NCI-H510A (cell line): Measurements from ENCODE around the gene PDE4D.
"Not testable (repeated sequence)": the region's sequence is repeated elsewhere in the genome, so short reads cannot be mapped to it uniquely, and the experiment has no call there.

Experiments
- DNase-seq: peaks from one replicate; lab custom pipeline; 2025; lab: John Stamatoyannopoulos, UW

Gene PDE4D

DNA sequence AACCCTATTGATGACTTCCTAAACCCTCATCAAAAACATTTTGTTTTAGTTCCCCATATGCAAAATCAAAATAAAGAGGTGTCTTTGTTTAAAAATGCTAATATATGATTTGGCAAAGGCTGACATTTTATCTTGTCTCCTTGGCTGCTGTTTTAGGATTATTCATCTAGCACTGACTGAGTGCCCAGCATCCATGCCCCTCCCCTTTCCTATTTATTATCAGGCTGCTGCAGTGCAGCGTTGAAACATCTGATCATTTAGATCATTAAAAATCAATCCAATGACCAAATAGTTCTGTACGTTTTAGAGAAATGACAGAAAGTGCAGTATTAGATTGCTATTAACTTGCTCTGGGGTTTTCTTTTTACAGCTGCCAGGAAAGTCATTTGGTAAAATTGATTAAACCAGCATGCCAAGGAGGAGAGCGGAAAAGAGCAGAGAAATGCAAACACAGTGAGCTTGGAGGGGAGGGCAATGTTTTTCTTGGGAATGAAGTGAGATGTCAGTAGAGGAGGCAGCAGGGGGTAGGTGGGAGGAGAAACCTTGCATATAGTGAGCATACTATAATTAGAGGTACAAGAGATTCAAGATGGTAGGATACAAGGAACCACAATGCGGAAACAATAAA lies 286.3 kb downstream of the PDE4D start:
- no peak for DNase-seq

DNA sequence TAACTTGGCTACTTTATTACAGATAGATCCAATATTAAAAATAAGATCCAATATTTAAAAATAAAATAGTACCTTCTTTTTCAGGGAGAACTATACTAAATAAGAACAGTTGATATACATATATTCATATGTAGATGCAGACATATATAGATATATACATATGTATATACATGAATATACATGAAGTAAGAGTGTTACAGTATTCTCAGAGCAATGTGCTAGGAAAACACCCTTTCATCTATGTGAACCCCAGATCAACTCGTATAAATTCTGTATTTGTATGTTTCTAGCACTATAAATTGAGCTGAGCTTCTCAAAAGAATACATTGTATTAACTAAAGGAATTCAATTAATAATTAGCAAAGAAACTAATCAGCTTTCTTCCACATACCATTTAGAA lies 287.6 kb downstream of the PDE4D start:
- no peak for DNase-seq

DNA sequence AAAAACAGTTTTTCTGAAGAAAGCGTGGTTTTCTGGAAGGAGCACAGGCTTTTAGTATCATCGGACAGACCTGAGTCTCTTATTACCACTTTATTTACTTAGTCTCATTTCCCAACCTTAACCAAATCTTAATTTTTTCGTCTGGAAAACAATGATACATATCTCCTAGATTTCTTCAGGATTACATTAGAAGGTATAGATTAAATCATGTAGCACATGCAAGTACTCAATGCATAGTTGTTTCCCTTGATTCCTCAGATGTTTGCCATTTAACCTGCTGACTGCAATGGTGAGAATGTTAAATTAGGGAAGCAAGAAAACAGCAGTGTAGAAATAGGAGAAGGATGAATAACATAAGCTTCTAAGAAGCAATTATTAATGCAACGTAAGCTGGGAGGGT lies 289.4 kb downstream of the PDE4D start:
- no peak for DNase-seq

DNA sequence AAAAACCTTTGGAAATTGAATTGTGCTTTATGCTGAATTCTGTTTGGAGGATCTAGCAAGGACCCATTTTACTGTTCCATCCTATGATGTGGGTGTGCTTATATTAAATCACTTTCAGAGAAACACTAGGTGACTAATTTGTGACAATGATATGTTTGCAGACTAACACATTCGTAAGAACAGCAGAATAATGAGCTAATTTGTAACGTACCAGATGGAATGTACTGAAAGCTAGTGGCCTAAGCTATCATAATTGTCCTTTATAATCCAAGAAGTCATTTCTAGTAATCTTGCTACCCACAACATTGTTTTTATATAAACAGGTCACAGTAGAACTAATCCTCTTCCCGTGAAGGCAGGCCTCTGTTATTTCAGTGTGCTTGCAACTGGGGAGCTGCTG lies 292.5 kb downstream of the PDE4D start:
- no peak for DNase-seq

DNA sequence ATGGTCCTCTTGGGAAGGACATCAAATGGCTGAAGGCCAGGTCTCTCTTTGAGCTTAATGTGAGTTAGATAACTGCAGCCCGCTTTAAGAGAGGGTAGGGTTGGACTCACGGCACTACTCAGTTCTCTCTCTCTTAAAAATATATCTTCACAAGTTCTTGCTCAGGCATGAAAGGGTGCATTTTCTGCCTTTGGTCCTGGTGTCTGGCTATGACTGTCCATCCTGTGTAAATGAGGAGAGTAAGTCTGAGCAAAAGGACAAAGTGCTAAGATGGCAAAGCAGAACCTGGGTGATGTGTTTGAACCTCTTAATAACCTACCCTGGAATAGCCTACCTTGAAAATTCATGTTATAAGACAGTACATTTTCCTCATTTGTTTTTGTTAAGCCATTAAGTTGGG lies 293.4 kb downstream of the PDE4D start:
- DNase-seq: no peak

DNA sequence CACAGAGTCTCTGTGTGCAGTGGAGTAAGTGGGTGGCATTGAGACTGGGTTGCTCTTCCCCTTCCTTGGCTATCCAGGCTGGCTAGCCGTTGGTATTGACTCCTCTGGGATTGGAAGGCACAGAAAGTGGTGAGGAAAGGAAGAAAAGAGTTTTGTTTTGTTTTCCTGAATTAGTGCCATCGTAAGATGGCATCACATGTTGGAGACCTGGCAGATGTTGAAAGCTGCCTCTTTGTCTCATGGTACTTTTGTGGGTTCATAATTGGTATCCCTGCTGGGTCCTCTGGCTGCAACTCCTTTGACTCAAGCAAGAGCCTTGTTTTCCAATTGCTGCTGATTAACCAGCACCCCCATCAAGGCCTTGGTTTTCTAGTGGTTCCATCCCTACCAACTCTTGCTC lies 293.8 kb downstream of the PDE4D start:
- no peak for DNase-seq

DNA sequence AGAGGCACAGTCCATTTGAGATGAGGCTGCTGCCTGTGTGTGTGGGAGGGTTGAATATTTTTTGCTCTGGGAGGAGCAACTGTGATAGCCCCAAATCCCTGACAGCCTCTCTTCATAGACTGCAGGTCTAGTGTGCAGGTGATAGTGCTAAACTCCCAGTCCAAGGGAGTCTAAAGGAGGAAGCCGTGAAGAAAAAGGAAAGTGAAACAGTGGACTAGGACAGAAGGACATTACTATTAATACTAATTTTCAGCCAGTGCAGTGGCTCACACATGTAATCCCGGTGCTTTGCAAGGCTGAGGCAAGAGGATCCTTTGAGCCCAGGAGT lies 295.0 kb downstream of the PDE4D start:
- no peak for DNase-seq

DNA sequence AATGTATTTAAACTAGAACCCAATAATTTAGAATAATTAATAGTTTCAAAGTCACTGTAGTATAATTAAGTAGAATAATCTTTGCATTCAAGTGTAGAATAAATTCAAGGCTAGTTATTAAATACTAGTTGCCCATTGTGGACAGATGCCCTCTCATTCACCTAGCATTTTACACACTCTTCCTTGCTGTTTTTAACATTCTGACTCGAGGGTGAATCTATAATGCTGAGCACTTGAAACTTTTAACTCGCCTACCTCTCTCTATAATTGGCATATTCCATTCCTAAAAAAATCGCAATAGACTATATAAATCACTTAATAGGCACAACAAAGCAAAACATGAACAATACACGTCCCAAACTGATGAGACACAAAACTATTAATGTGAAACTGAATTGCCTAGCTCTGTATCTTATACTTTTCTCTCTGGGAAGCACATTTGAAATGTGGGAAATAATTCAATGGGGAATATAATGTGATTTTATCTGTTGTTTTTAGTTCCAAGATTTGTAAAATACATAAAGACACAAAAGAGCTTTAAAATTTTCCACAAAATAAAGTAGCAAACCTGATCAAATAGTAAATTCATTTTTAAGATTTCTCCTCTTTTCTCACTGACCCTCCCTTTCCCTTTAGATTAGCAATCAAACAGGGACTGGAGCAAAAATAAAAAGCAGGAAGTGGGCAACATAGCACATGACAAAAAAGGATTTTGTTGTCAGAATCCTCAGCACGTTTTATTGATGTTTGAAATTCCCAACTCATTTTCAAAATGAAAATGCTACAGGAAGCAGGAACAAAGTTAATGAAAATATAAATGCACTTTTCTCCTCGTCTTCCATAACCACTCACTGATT lies 295.6 kb downstream of the PDE4D start:
- DNase-seq: no peak

DNA sequence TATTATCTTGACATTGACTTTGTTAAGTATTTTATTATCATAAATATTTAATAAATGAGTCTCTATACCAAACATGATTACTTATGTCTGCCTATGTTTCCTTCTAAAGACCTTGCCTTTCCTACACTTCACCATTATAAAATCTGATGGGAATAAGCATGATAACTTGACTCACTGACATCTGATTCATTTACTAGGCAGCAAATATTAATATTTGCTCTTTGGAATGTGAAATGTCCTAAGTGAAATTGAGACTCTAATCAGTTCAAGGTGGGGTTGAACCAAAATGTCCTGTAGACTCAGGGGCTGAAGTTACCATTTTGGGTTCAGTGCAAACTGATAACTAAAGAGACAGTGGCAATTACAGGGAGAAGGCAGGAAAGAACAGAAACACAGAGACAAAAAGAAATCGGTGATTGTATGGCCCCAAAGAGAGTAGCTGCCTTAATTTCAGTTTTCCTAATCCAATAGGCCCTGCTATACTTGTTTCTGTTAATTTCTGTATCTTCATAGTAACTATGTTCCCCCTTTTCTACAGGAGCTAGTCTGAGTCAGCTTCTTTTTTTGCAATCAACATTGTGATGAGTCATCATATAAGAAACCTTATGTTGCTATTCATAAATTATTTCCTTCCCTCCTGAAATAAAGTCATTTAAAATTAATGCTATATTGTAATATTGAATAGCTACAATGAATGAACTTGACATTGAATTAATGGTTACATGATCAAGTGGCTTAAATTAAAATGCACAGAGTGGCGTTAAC lies 296.8 kb downstream of the PDE4D start:
- DNase-seq: no peak

DNA sequence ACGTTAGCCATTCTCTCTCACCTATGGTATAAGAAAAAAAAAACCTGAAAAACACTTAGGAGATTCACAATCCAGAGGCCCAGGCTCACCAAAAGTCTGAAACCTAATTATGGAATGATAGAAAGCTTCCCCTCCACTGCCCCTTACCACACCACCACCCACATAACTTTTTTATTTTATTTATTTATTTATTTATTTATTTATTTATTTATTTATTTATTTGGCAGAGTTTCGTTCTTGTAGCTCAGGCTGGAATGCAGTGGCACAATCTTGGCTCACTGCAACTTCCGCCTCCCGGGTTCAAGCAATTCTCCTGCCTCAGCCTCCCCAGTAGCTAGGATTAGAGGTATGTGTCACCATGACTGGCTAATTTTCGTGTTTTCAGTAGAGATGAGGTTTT lies 299.4 kb downstream of the PDE4D start:
- not testable (repeated sequence) for DNase-seq

DNA sequence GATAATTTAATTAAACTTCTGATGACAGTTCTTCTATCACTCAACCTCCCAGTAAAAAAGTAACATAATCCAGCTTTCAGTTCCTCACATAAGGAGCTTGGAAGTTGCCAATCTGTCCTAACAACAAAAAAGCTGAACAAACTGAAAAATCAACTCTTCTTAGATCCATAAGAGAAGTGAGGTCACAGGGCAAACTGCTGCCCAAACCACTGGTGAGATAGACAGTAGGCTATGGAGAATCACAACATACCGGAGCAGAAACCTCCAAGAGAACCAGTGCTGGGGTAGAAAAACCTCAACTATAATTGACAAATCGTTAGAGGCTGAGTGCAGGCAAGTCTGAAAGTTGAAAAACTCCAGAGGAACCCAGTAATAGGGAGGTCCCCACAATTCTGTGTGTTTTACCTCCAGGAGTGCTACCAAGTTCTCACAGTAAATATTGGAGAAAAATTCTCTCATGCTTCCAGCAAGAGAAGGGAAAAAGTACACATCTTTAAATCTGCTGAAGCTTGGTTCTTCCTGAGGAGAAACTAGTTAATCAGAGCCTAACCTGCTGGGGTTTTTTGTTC lies 300.0 kb downstream of the PDE4D start:
- no peak for DNase-seq

DNA sequence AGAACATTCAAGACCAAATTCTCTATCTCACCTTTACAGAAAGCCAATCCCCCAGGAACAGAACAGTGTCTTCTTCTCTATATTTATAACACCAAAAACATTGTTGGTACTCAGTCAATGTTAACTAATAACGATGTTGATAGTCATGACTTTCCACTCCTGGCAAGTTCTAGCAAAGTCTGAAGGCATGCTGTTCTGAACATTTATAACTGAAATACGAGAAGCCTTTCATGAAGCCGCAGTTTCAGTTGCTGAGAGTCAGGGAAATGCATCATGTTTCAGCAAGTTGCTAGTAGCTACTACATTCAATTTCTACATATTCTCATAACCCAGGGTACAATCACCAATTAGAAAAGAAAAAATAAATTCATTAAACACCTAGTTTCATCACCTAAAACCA lies 301.4 kb downstream of the PDE4D start:
- no peak for DNase-seq

DNA sequence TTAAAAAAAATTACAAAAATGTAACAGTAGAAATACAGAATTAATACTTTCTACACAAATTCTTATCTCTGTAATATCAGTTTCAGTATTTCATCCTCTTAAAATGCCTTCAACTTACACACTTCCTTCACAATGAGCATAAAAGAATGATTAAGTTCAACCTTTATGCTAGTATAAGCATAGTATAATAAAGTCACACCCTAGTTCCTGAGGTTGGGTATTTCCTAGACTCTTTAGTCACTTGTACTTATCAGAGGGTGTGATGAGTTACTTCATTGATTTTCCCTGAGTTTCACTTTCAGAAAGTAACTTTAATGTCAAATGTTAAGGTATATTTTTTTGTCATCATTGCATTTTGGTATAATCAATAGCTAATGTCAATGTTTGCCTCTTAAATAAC lies 302.4 kb downstream of the PDE4D start:
- DNase-seq: no peak

DNA sequence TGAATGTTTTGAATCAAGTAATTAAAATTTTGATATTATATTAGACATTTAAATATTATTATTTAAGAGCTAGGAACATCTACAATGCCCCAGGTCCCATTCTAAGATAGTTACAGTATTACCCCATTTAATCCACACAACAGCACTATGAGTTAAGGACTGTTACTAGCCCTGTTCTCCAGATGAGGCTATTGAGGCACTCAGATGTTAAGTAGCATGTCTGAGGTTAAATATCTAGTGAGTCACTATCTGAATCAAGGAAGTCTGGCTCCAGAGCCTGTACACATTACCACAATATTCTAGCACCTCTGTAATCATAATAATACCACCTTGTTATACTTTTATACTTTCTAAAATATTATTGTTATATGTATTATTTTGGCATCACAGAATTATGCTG lies 304.6 kb downstream of the PDE4D start:
- DNase-seq: no peak

DNA sequence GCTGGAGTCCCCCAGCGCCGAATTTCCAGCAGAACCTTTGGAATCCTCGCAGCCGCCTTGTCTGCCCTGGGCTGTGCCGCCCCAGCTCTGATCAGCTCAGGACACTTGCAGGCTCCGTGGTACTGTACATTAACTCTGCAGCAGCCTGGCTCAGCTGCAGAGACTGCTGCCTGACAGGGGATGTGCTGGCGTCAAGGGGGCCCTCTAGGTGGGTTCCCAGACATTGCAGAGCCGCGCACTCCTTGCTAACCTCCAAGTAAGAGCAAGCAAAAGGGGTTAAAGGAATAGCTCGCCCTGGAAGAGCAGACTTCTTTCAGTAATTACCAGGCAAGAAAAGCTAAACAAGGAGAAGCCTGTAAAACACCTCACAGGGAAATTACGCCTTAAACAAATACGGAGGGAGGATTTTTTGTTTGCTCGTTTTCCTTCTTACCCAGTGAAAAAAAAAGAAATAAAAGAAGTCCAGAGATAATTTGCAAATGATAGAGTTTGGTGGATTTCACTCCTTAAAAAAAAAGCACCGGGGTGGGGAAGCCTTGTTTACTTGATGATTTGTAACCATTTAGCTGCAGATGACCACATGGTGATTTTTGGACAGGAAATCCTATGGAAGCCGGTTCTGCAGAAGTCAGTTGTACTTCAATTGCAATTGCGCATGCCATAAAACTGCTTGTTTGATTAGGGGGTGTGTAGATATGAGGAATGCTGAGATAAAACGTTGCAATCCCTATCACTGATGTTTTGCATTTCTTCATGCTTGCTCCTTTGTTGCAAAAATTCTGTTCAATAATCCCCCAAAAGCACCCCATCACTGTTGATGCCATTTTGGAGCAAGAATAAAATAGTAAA lies 305.8 kb downstream of the PDE4D start:
- DNase-seq: peak; percentile 34

DNA sequence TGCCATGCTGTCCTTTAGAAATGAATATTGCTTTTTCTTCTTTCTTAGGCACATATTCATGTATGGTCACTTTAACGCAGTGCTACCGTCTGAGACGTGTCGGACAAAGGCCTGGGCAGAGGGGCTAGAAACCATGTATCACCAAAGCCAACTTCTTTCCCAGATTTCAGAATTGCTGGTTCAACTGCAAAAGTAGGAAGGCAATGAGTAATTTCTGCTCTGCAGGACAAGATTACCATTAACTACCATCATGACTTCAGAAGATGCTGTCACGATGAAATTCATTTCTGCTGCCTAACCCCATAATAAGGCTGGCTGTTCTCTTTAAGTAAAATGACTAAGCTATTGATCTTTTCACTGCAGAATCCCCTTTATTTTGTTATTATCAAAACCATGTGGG lies 306.7 kb downstream of the PDE4D start:
- no peak for DNase-seq

DNA sequence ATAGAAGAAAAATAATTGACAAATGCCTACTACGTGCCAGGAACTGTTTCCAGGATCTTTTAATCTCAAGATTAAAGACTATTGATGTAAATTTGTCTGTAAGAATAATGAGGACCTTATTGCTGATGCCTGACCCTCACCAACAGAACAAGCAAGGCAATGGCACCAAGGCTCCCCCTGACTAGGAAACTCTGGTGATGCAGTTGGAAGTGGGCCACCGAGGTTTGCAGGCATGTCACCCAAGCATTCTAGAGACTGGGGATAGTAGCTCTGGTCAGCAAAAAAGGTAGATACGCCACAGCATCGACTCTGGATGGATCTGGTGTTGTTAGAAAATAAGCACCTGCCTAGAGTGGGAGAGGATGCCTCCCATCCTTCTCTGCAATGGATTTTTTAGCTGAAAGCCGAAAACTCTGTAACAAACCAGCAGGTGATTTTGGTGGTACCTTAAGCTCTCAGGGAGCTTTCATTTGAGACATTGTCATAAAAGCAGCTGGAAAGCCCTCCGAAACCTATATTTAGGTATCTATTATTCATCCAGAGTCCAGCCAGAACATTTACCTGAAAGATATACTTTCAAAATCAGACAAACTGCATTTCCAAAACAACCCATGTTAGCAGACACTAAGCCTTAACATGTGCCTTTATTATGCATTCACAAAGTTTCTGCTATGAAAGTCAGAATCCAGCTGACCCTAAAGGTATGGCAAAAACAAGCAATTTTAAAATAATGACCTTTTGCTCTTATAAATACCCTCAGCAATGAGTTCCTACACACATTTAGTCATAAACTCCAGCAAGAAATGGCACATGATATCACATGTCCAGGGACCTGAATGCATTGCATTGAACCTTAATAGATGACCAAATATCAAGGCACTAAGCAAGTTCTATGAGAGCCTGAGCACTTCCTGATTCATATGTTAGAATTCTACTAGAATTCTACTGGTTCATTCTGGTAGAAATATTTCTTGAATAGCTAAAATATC lies 308.4 kb downstream of the PDE4D start:
- DNase-seq: no peak

DNA sequence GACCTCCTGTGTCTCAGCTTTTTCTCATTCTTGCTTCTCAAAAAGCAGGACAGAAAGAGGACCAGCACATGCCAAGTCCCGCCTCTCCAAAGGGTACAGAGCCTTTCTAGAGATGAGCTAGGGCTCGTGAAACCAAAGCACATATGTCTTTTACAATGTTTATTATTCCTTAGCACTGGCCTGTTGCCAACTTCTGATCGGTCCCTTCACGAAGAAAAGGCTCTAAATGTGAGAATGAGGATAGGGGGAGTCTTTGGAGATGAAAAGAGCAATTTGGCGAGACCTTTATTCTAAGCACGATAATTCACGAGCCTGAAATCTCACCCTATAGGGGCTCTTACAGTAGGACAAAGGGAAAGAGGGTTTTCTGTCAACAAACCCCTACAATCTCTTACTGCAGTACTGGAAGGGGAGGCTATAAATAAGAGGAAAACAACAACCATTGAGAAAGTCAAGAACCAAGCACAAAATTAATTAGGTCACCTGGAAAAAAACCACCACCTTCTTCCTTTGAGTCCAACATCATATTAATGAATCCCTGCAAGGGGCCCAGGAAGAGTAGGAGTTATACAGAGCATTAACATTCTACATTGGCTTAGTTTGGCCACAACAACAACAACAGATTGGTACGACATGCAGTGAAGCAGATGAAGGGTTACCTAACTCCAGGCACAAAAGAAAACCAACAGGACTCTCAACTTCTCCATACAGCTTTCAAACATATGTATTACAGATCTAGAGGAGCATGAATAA lies 309.5 kb downstream of the PDE4D start:
- DNase-seq: no peak

DNA sequence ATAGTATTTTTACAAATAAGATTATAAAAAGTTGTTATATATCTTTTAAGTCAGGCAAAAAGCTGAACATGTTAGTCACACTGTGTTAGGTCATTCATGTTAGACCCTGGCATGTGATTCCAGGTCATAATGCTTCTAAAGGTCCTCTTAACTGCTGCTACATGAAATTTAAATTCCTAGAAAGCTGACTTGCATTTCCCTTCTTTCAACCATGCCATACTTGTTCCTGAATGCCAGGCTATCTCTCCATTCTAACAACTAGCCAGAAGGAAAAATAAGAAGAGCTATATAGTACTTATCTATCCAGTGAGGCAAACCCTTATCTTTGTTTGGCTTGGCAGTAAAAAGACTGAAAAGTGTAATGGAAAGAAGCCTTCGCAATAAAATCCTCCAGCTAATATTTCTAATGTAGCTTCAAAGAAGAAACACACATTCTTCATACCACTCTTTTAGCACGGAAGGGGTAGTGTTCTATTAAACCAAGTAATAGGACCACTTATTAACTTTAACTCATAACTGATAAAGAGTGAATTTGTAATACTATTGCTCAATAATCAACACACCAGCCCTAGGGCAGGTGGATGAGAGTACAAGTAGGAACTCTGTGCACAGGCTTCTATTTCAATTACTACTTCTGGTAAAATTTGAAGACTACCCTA lies 310.2 kb downstream of the PDE4D start:
- DNase-seq: no peak
